ENCODE measurements around the gene SLC4A5. TPM values are rescaled to one million over a fixed set of nuclear protein-coding genes. Genes with fewer than 3 reads are reported as not detected.

SLC4A5 gene
- total RNA-seq, 1 donor from 2014 or later, result 2.3 TPM

GRCh38 chr2:74186038-74186437, 157.2 kb downstream of the SLC4A5 start:
- peaks cover 4% of the 10 kb centered on the region for H3K4me1 ChIP-seq
- intact Hi-C loops (cut with micrococcal nuclease), result no loop called here
- DNase-seq, result no peak
- no peaks in the 10 kb centered on the region for H3K9me3 ChIP-seq (replicated peaks)
- no peaks in the 10 kb centered on the region for H3K36me3 ChIP-seq
- no peak for TF ChIP-seq CTCF (IDR thresholded peaks at IDR 0.05; ENCODE audit: borderline replicate concordance)
- peak overlapping the region; percentile 48 for H3K27ac ChIP-seq (replicated peaks)
- no peak overlapping the region for H3K4me3 ChIP-seq
- no peaks in the 10 kb centered on the region for H3K27me3 ChIP-seq (ENCODE audit: low read depth)

- no peaks in the 10 kb centered on the region for H3K9me3 ChIP-seq (replicated peaks)
- no peak for TF ChIP-seq CTCF (IDR thresholded peaks at IDR 0.05; ENCODE audit: borderline replicate concordance)
- DNase-seq, result no peak
- H3K4me3 ChIP-seq, result no peak overlapping the region
- peaks cover 9% of the 10 kb centered on the region for H3K4me1 ChIP-seq
- intact Hi-C loops (cut with micrococcal nuclease), result no loop called here
- H3K36me3 ChIP-seq, result no peaks in the 10 kb centered on the region
- no peak overlapping the region for H3K27ac ChIP-seq (replicated peaks)
- no peaks in the 10 kb centered on the region for H3K27me3 ChIP-seq (ENCODE audit: low read depth)
Observed at GRCh38 chr2:74183878-74184277, 159.3 kb downstream of the SLC4A5 start.

DNA sequence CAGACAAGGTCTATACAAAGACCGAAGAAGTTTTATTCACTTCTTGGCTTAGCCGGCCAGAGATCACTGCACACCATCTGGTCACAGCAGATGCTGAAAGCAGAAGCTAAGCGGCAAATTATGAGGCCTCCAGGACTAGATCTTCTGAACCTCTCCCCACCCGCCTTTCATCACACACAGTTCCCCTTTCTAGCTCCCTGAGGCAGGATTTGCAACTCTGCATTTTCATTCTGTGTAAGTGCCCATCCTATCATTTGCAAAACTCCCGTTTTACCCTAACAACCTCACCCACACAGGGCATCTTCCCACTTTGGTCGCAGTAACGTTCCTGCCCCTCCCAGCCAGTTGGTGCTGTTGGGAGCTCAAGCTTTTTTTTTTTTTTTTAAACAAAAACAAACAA, 161.5 kb downstream of the SLC4A5 start:
- intact Hi-C loops (cut with micrococcal nuclease), result no loop called here
- Histone ChIP-seq H3K4me1 (peaks cover 24% of the 10 kb centered on the region), H3K4me3 (no peak overlapping the region), H3K9me3 (replicated peaks) (no peaks in the 10 kb centered on the region), H3K27me3 (ENCODE audit: low read depth) (no peaks in the 10 kb centered on the region), H3K27ac (replicated peaks) (peak overlapping the region; percentile 38), H3K36me3 (no peaks in the 10 kb centered on the region)
- no peak for TF ChIP-seq CTCF (IDR thresholded peaks at IDR 0.05; ENCODE audit: borderline replicate concordance)
- no peak for DNase-seq

DNA sequence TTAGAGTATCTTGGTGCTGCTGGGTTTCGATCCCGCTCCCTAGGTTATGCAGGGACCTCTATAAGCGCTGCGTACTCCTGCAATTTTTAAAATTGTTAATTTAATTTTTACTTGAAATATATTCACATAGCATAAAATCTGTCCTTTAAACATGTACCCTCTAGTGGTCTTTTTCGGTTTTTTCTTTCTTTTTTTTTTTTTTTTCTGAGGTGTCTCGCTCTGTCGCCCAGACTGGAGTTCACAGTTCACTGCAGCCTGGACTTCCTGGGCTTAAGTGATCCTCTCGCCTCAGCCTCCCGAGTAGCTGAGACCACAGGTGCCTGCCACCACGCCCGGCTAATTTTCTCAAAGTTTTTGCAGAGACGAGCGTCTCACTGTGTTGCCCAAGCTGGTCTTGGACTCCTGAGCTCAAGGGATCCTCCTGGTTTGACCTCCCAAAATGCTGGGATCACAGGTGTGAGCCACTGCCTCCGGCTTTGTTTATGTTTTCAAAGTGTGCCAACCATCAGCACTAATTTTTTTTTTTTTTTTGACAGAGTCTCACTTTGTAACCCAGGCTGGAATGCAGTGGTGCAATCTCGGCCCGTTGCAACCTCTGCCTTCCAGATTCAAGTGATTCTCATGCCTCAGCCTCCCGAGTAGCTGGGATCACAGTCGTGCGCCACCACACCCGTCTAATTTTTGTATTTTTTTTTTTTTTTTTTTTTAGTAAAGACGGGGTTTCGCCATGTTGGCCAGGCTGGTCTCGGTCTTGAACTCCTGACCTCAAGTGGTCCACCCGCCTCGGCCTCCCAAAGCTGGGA, 164.0 kb downstream of the SLC4A5 start:
- H3K9me3 ChIP-seq (replicated peaks), result no peaks in the 10 kb centered on the region
- H3K27ac ChIP-seq (replicated peaks), result peak overlapping the region; percentile 95
- intact Hi-C loops (cut with micrococcal nuclease), result no loop called here
- no peak for DNase-seq
- peak; percentile 48 for TF ChIP-seq CTCF (IDR thresholded peaks at IDR 0.05; ENCODE audit: borderline replicate concordance)
- H3K36me3 ChIP-seq, result no peaks in the 10 kb centered on the region
- H3K4me1 ChIP-seq, result peaks cover 46% of the 10 kb centered on the region
- no peaks in the 10 kb centered on the region for H3K27me3 ChIP-seq (ENCODE audit: low read depth)
- H3K4me3 ChIP-seq, result peak overlapping the region; percentile 91

GRCh38 chr2:74178211-74179062, 164.8 kb downstream of the SLC4A5 start, which contains the start of gene MOB1A:
Gene MOB1A (minus strand): TSS chr2:74178879. CDS start chr2:74178674, 205 bp downstream.
- no peaks in the 10 kb centered on the region for H3K36me3 ChIP-seq
- peaks cover 49% of the 10 kb centered on the region for H3K4me1 ChIP-seq
- intact Hi-C loops (cut with micrococcal nuclease), result no loop called here
- peak; percentile 98 for DNase-seq
- peak within 1 kb of the TSS; percentile 91 for H3K4me3 ChIP-seq
- H3K27ac ChIP-seq (replicated peaks), result peak within 1 kb of the TSS; percentile 95
- no peaks in the 10 kb centered on the region for H3K27me3 ChIP-seq (ENCODE audit: low read depth)
- H3K9me3 ChIP-seq (replicated peaks), result no peaks in the 10 kb centered on the region
- no peak for TF ChIP-seq CTCF (IDR thresholded peaks at IDR 0.05; ENCODE audit: borderline replicate concordance)
